ENCODE results near the gene TMEM171. TPM values are rescaled to one million over a fixed set of nuclear protein-coding genes. Genes with fewer than 3 reads are reported as not detected.

The TMEM171 gene
- total RNA-seq, 1 donor from 2014 or later: not detected

DNA sequence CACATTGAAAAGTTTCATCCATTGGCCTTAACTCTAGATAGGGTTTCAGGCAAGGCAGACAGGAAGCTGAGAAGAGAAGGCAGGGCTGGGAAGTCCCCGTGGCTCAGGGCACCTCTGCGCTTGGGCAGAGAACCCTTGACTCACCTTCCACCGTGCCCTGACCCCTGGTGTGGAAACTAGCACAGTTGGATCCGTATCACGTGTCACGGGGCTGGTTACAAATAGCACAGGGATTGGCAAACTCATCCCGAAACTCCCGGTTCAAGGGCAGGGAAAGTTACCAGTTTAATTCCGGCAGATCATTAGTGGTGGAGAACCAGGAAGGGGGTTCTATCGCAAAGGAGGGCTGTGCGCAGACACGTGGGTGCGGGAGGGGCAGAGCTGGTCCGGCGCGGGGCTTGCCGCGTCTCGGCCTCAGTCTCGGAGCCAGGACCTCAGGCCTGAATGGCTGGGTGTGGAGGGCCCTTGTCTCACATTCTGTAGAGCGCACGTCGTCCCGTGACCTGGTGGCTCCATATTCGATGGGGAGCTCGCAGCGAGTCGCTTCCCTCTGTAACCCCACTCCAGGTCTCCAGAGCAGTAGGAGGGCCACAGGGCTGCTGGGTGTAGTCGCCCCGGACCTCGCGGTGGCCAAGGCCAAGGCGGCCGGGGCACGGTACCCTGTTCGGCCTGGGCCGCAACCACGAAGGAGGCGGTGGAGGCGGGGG is 771 bp upstream of the TMEM171 start:
- peaks cover 7% of the 10 kb centered on the region for H3K4me1 Mint-ChIP-seq
- ChIA-PET POLR2A (no interaction called here), CTCF (no interaction called here)
- H3K36me3 Mint-ChIP-seq (ENCODE audit: low read depth): no peaks in the 10 kb centered on the region
- peaks cover 71% of the 10 kb centered on the region for H3K27me3 Mint-ChIP-seq
- H3K4me3 Mint-ChIP-seq: no peak overlapping the region
- H3K27ac Mint-ChIP-seq: no peak overlapping the region
- no peak for ATAC-seq (ENCODE audit: low read depth)
- TF ChIP-seq, protein P1, sequence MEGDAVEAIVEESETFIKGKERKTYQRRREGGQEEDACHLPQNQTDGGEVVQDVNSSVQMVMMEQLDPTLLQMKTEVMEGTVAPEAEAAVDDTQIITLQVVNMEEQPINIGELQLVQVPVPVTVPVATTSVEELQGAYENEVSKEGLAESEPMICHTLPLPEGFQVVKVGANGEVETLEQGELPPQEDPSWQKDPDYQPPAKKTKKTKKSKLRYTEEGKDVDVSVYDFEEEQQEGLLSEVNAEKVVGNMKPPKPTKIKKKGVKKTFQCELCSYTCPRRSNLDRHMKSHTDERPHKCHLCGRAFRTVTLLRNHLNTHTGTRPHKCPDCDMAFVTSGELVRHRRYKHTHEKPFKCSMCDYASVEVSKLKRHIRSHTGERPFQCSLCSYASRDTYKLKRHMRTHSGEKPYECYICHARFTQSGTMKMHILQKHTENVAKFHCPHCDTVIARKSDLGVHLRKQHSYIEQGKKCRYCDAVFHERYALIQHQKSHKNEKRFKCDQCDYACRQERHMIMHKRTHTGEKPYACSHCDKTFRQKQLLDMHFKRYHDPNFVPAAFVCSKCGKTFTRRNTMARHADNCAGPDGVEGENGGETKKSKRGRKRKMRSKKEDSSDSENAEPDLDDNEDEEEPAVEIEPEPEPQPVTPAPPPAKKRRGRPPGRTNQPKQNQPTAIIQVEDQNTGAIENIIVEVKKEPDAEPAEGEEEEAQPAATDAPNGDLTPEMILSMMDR (IDR thresholded peaks at IDR 0.05): no peak
- no peak for DNase-seq
- H3K9me3 Mint-ChIP-seq: peaks cover 3% of the 10 kb centered on the region
- intact Hi-C loops (cut with micrococcal nuclease): no loop called here

- POLR2A ChIA-PET: no interaction called here
- intact Hi-C loops (cut with micrococcal nuclease): no loop called here
- H3K4me3 Mint-ChIP-seq: no peak overlapping the region
- H3K9me3 Mint-ChIP-seq: peaks cover 3% of the 10 kb centered on the region
- DNase-seq: no peak
- no peaks in the 10 kb centered on the region for H3K36me3 Mint-ChIP-seq (ENCODE audit: low read depth)
- no peak overlapping the region for H3K27ac Mint-ChIP-seq
- peaks cover 7% of the 10 kb centered on the region for H3K4me1 Mint-ChIP-seq
- CTCF ChIA-PET: no interaction called here
- TF ChIP-seq, protein P1 (IDR thresholded peaks at IDR 0.05): no peak
- ATAC-seq (ENCODE audit: low read depth): no peak
- H3K27me3 Mint-ChIP-seq: peaks cover 65% of the 10 kb centered on the region
Measured at GRCh38 chr5:73121119-73121463, 716 bp downstream of the TMEM171 start.

GRCh38 chr5:73122875-73123810 is 2.8 kb downstream of the TMEM171 start:
- Mint-ChIP-seq H3K4me3 (no peak overlapping the region), H3K4me1 (peaks cover 7% of the 10 kb centered on the region), H3K9me3 (no peaks in the 10 kb centered on the region), H3K27me3 (peaks cover 54% of the 10 kb centered on the region), H3K36me3 (ENCODE audit: low read depth) (no peaks in the 10 kb centered on the region), H3K27ac (no peak overlapping the region)
- ChIA-PET CTCF (no interaction called here), POLR2A (no interaction called here)
- TF ChIP-seq, protein P1 (IDR thresholded peaks at IDR 0.05): no peak
- ATAC-seq (ENCODE audit: low read depth) (no peak), DNase-seq (no peak)
- intact Hi-C loops (cut with micrococcal nuclease): no loop called here

DNA sequence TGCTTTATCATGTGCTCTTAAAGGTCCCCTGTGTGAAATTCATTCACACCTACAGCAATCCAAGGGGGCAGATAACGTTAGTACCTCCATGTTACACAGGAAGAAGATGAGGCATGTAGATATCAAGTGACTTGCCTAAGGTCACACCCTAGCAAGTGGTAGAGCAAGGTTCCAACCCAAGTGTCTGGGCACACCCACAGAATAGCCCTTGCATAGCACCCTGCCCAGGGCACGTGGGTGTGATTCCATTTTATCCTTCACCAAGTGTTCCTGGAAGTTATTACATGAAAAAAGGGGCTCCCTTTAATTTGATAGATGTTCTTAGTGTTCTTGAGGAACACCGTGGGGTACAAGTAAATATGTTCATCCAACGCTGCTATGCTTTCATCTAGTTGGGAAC is 4.9 kb downstream of the TMEM171 start:
- intact Hi-C loops (cut with micrococcal nuclease): no loop called here
- H3K4me1 Mint-ChIP-seq: peaks cover 4% of the 10 kb centered on the region
- ChIA-PET POLR2A (no interaction called here), CTCF (no interaction called here)
- TF ChIP-seq, protein P1 (IDR thresholded peaks at IDR 0.05): no peak
- H3K36me3 Mint-ChIP-seq (ENCODE audit: low read depth): no peaks in the 10 kb centered on the region
- peaks cover 43% of the 10 kb centered on the region for H3K27me3 Mint-ChIP-seq
- no peaks in the 10 kb centered on the region for H3K9me3 Mint-ChIP-seq
- ATAC-seq (ENCODE audit: low read depth): no peak
- no peak for DNase-seq
- H3K4me3 Mint-ChIP-seq: no peak overlapping the region
- no peak overlapping the region for H3K27ac Mint-ChIP-seq

- H3K36me3 Mint-ChIP-seq (ENCODE audit: low read depth): no peaks in the 10 kb centered on the region
Measured at GRCh38 chr5:73126381-73126780, 6.0 kb downstream of the TMEM171 start.

More at GRCh38 chr5:73126381-73126780, 6.0 kb downstream of the TMEM171 start:
- CTCF ChIA-PET: no interaction called here
- intact Hi-C loops (cut with micrococcal nuclease): no loop called here
- TF ChIP-seq, protein P1 (IDR thresholded peaks at IDR 0.05): no peak
- ATAC-seq (ENCODE audit: low read depth) (no peak), DNase-seq (no peak)
- H3K9me3 Mint-ChIP-seq: no peaks in the 10 kb centered on the region
- H3K27me3 Mint-ChIP-seq: peaks cover 39% of the 10 kb centered on the region
- H3K4me3 Mint-ChIP-seq: no peak overlapping the region
- POLR2A ChIA-PET: no interaction called here
- H3K4me1 Mint-ChIP-seq: no peaks in the 10 kb centered on the region
- no peak overlapping the region for H3K27ac Mint-ChIP-seq
